HG02588 (cell line): Measurements from ENCODE around the gene RCE1.
A peak's percentile ranks its signal among the peaks of the same experiment; 100 is the strongest.

ENCODE experiments used
- ATAC-seq: cut with Tn5 transposase; IDR thresholded peaks from one replicate; pipeline ENCODE4 v1.9.1; 2021; ENCODE audit warnings: mild to moderate bottlenecking, moderate library complexity; ENCODE audit not compliant: unreplicated experiment

The RCE1 gene

DNA sequence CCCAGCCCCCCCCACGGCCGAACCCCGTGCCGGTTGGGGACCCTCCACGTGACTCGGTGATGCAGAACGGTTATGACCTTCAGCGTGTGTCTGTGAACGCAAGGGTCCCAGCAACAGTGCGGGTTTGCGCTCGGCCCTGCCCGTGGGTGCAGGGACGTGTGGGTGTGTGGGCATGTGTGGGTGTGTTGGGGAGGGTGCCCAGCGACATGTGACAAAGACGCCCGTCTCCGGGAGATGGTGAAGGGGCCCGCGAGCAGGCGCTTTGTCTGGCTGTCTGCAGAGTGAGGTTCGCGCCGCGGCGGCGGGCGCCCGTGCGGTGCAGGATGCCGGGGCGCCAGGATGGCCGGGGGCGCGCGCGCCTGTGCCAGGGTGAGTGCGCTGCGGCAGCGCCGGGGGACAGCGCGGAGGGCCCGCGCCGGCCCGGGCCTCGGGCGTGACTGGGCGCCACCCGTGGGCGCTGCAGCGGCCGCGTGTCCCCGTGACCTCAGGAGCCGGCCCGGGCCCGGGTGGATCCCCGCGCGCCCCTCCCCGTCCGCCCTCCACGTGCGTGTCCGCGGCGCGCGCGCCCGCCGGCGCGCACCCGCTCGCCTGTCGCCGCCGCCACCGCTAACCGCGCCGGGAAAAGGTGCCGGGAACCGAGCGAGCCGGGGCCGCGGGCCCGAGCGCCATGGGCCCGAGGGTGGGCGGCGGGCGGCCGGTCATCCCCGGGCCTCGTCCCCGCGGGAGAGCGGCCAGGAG is 13.4 kb downstream of the RCE1 start, which contains the start of gene LRFN4:
Gene LRFN4 (plus strand): TSS at position 569 of the 738 bp plus-strand sequence. CDS start 681 bp downstream, outside the sequence.
- peak; percentile 21 for ATAC-seq

DNA sequence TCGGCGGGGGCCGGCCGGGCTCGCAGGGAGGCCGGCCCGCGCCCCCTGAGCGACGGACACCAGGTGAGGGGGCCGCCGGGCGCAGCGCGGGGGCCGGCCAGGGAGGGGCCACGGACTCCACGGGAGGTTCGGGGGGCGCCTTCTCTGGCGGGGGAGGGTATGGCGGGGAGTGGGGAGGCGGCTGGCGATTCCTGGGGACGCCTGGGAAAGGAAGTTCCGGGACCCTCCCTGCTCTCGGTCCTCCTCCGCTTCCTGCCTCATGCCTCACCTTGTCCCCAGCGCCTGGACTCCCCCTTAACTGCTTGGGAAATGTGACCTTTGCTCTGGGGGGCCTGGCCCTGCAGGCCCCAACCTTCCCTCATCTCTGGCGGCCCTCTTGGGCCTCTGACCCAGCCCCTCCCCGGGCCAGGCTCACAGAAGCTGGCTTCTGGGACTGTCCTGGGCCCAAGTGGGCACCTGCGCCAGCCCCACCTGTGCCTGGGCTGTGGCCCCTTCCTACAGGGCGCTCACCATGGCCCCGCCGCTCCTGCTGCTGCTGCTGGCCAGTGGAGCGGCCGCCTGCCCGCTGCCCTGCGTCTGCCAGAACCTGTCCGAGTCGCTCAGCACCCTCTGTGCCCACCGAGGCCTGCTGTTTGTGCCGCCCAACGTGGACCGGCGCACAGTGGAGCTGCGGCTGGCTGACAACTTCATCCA is 14.1 kb downstream of the RCE1 start:
- ATAC-seq, result peak; percentile 16

DNA sequence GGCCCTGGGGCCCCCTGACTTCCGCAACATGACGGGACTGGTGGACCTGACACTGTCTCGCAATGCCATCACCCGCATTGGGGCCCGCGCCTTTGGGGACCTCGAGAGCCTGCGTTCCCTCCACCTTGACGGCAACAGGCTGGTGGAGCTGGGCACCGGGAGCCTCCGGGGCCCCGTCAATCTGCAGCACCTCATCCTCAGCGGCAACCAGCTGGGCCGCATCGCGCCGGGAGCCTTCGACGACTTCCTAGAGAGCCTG is 14.6 kb downstream of the RCE1 start:
- ATAC-seq, result no peak

DNA sequence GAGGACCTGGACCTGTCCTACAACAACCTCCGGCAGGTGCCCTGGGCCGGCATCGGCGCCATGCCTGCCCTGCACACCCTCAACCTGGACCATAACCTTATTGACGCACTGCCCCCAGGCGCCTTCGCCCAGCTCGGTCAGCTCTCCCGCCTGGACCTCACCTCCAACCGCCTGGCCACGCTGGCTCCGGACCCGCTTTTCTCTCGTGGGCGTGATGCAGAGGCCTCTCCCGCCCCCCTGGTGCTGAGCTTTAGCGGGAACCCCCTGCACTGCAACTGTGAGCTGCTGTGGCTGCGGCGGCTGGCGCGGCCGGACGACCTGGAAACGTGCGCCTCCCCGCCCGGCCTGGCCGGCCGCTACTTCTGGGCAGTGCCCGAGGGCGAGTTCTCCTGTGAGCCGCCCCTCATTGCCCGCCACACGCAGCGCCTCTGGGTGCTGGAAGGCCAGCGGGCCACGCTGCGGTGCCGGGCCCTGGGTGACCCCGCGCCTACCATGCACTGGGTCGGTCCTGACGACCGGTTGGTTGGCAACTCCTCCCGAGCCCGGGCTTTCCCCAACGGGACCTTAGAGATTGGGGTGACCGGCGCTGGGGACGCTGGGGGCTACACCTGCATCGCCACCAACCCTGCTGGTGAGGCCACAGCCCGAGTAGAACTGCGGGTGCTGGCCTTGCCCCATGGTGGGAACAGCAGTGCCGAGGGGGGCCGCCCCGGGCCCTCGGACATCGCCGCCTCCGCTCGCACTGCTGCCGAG is 15.1 kb downstream of the RCE1 start:
- ATAC-seq, result no peak

DNA sequence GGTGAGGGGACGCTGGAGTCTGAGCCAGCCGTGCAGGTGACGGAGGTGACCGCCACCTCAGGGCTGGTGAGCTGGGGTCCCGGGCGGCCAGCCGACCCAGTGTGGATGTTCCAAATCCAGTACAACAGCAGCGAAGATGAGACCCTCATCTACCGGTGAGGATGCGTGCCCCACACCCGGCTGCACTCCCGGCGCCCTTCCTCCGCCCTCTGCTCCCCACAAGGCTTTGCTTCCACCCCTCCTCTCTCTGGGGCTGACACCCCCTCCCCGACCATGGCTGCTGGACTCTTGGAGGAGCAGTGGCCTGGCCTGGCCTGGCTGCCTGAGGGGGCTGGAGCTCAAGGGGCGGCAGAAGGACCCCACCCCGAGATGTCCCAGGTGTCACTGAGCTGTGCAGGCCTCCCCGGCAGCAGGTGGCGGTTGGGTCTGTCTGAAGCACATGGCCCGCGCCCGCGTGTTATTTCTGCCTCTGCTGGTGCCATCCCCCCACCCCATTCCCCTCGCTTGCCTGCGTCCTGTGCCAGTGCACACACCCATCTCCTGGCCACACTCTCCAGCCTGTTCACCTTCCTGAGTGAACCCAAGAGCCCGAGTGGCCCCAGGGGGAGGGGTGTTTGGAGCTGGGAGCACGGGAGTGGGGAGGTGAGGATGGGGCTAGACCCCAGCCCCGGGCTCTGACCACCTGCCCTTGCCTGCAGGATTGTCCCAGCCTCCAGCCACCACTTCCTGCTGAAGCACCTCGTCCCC is 15.9 kb downstream of the RCE1 start:
- no peak for ATAC-seq

DNA sequence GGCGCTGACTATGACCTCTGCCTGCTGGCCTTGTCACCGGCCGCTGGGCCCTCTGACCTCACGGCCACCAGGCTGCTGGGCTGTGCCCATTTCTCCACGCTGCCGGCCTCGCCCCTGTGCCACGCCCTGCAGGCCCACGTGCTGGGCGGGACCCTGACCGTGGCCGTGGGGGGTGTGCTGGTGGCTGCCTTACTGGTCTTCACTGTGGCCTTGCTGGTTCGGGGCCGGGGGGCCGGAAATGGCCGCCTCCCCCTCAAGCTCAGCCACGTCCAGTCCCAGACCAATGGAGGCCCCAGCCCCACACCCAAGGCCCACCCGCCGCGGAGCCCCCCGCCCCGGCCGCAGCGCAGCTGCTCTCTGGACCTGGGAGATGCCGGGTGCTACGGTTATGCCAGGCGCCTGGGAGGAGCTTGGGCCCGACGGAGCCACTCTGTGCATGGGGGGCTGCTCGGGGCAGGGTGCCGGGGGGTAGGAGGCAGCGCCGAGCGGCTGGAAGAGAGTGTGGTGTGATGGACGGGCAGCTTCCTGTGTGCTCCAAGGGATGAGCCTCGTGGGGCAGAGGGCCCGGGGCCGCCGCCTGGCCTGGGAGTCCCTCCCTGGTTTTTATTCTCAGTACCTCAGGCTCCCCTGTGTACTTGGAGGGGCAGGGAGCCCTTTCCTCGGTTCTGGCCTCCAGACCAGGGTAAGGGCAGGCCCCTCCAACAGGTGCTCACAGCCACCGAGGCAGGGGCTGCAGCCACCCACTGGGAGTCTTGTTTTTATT is 16.6 kb downstream of the RCE1 start:
- no peak for ATAC-seq

DNA sequence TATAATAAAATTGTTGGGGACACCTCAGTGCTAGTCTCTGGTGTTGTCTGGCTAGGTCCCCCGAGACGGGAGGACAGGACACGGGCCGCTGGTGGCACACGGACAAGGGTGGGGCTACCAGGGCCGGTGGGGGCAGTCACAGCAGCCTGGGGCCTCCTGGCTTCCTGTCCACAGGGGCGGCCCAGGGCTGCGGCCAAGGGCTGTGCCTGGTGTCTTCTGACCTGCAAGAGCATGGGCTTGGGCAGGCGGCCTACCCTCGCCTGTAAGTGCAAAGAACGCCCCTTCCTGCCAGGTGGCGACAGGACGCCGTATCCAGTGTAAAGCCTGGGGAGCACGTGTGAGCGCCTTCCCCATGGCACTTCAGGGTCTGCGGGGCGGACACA is 17.2 kb downstream of the RCE1 start:
- no peak for ATAC-seq

DNA sequence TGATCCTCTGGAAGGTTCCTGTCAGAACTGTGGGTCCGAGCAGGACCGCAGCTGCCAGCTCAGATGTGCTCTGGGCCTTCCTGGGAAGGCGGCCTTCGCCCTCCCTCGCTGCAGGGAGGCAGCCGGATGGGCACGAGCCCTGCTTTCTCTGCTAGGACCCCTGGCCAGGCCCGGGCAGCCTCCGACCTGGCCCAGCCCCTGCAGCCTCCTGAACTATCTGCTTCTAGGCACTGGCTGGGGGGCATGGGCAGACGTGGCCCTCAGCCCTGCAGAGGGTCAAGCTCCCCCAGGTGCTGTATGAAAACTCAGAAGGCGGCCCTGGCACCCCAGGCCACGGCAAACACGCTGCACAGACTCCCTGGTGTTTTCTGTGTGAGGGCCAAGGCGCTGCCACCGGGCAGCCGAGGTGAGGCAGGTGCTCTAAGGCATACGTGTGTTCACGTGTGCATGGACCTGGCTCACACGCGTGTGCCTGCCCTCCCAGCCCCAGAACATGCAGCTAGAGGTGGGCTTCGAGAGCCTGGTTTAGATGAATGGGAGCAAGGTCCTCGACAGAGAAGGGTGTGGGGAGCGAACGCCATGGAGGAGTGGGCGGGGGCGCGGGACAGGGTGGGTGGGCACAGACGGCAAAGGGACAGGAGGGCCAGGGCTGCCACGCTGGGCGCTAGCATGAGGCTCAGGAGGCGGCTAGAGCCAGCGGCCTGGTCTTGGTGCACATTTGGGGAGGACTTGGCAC is 18.0 kb downstream of the RCE1 start:
- no peak for ATAC-seq

DNA sequence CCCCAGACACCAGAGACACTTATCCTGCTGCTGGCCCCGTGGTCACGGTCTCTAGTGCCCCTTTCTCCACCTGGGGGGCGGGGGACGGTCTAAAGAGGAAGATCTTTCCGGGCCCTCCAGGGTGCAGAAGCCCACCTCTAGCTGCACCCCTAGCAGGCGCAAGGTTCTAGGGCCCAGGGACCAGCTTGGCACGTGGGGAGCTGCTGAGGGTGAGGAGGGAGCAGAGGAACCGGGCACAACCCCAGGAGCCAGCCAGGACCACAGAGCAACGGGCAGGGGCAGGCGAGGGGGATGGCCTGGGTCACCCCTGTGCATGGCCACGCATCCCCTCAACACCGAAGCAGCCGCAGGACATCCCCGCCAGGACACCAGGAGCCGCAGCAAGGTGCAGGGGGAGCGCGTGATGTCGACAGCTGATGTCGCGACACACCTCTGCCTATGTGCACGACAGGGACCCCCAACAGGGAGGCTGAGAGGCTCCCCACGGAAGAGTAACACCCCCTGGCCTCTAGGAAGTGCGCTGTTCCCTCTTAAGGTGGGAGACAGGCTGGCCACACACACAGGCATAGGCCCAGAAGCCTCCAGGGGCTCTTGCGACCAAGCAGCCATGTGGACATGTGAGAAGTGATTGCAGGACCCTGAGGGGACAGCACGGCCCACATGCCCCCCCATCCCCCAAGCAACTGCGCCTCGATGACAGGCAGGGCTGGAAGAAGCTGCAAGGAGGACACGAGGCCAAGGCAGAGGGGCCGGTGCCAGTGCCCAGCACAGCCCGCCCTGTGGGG is 18.7 kb downstream of the RCE1 start:
- no peak for ATAC-seq

DNA sequence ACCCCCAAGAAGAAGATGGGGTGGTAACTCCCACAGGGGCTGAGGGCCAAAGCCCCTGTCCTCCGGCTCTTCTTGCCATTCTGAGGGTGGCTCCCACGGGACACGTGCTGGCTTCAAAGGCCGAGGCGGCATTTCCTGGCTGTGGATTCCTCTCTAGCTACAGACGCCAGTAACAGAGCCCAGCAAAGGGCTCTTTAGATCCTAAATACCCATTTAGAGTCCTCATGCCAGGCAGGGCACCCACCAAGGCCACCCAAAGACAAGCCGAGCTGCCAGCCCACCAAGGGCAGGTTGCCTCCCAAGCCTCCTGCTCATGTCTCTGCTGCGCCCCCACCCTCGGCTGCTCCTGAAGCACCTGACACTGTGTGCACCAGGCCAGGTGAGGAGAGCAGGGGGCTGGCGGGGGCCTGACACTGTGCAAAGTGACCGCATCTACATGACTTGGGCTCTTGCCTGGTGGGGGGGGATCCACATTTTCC is 19.4 kb downstream of the RCE1 start:
- no peak for ATAC-seq

DNA sequence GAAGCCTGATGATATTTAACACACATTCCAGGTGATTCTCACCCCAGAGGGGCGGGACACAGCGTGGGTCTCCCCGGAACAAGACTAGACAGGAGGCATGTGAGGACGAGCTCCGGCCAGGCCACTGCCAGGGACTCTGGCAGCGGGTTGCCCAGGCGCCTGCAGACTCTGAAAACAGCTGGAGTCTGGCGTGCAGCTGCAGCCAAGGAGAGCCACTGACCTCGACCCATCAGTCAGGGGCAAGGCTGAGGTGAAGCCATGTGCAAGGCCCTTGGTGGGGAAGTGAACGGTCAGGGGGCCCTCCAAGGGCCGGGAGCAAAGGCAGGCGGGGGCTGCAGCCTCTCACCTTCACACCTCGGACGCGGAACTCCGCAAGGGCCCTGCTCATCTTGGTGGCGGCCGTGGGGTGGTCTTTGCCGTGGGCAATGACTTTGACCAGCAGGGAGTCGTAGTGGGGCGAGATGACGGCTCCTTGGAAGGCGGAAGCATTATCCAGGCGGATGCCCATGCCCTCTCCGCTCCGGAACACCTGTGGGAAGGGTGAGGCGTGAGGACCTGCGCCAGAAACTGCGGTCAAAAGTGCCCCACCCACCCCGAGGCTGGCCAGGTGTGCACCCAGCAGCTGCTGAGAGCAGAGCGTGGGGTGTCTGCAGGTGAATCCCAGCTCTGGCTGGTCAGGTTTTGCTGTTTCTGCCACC is 20.3 kb downstream of the RCE1 start:
- no peak for ATAC-seq

DNA sequence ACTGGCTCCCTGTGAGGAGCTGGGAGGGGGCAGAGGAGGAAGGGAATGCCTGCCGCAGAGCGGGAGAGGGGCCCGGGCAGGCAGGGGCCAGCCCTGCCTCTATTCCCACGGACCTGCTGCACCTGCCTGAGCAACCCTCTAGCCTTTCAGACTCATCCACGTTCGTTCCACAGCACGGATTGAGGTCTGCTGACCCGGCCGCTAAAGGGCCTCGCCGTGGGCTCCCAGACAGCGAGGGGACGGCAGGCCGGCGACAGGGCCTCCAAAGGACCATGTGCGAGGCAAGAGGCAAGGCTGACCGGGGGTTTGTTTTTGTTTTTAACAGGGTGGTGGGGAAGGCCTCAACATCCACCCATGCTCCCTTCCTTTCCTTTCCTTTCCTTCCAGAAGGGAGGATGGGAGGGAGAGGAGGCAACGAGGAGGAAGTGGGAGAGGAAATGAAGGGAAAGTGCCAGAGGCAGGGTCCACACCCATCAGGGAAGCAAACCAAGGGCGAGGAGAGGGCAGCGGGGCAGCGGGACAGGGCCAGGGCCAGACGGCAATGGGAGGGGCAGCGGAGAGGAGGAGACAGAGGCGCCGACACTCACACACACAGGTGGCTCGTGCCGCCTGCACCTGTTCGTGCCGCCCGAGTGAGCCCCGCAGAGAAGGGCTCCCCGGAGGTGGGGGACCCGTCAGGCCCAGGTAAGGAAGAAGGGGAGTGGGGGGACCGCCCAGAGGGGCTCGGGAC is 21.1 kb downstream of the RCE1 start:
- ATAC-seq, result no peak

DNA sequence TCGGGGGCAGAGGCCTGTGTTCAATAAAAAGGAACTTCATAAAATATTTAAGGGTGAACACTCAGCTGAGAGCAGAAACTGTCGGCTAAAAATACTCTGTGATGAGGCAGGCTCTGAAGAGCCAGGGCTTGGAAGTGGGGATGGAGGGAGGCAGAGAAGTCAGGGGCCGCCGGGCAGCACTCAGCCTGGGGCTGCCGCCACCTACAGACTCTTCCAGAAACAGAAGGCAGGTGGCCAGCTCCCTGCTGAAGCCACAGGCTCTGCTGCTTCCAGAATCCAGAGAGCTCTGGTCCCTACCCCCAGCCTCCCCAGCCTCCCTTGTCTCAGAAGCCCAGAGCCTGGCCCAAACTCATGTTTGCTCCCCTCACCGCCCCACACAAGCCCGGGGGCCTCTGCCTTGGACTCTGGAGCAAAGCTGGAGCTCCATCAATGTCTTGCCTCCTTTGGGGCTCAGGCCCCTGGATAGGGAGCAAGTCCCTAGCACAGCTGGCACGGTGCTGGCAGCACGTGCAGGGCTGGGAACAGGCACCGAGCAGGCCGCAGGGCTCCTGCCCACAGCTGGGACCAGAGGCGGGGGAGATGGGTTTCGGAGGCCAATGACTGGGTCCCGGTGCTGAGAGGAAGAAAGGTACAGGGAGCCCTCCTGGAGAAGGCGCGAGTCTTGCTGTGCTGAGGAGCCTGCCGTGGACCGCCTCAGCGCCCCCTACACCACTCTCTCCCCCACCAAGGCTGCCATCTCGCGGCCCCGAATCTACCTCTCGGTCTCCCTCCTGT is 21.9 kb downstream of the RCE1 start:
- ATAC-seq, result no peak

DNA sequence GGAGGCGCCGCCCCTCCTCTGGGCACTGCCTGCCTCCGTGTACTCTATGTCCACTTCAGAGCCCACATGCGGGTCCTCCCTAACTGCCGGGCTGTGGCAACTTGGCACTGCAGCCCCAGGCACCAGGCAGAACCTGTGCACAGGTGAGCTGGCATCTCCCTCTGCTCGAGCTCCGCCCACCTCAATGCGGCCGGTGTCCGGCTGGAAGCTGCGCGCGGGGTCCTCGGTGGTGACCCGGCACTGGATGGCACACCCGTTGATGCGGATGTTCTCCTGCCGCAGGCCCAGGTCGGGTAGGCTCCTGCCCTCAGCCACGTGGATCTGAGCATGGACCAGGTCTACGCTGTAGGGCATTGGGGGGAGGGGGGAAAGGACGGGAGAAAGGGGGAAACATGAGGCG is 22.8 kb downstream of the RCE1 start:
- no peak for ATAC-seq

DNA sequence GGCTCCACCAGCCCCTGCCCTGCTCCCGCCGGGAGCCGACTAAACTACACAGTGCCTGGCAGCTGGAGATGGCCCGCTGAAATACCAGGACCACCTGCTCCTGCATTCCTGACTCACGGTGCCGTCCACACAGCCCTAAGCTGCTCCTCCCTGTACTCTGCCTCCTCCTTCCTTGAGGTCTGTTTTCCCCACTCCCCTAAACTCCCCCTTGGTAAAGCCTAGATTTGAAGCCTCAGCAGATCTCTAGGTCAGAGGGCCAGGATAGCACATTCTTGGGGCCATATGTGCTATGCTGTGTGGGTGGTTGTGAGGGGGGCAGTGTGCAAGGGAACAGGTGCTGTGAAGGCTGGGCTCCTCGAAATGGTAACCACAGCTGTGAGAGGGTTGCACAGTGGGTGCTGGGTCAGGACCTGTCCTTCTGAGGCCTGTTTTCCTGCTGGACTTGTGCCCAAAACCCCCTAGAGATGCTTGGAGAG is 23.3 kb downstream of the RCE1 start:
- ATAC-seq, result no peak

DNA sequence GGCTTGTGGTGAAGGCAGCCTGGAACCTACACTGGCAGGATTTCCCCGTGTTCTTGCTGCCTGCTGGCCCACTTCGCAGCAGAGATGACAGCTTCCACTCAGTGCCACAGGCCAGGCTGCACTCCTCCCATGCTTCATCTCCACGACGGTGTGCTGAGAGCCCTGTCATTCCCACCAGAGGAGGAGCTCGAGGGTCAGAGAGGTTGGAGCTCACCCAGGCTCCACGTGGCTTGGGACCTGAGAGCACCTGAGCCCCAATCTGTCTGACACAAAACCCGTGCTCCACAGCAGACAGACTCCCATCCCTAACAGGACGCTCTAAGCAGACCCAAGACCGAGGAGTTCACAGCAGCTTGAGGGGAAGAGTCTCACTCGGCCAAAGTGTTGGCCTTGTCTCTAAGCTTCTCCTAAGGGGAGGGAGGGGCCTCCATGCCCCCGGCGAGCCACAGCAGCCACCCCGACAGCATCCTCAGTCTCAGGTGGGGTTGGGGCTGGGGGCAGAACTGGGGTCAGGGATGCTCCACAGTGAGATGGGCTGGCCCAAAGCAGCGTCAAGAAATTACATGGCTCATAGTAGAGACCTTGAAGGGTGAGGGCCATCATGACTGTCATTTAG is 24.3 kb downstream of the RCE1 start:
- no peak for ATAC-seq
